CD8-positive, alpha-beta memory T cell (primary cell): ENCODE results near the gene CATSPERZ. TPM values are rescaled to one million over a fixed set of nuclear protein-coding genes. Genes with fewer than 3 reads are reported as not detected.

ENCODE experiments used
- CTCF ChIA-PET: fragments of 350-600 bp; sonication (Branson Sonifier 250); formaldehyde crosslinking; loops from one replicate; lab custom pipeline; 2021; ENCODE audit warnings: antibody characterized with exemption; lab: Charles Lee
- POLR2A ChIA-PET: fragments of 350-600 bp; sonication (Branson Sonifier 250); formaldehyde crosslinking; loops from one replicate; lab custom pipeline; 2021; ENCODE audit warnings: antibody characterized with exemption; lab: Charles Lee
- DNase-seq, 5 donors: peaks; one replicate each; pipeline versions ENCODE4 v3.0.0 to v3.0.0-alpha.2; 2020 to 2022; ENCODE audit warnings: mixed read lengths in 1 of 5
- H3K27ac ChIP-seq: one replicate; pipeline ENCODE4 v1.7.0; 2013; ENCODE audit warnings: low read depth, mild to moderate bottlenecking, low read length, moderate library complexity
- H3K27me3 ChIP-seq: 2 replicates; pipeline ENCODE4 v1.7.0; 2013; ENCODE audit warnings: low read length, mild to moderate bottlenecking; ENCODE audit not compliant: insufficient read depth, poor library complexity, severe bottlenecking
- H3K36me3 ChIP-seq: 2 replicates; pipeline ENCODE4 v1.7.0; 2013; ENCODE audit warnings: mild to moderate bottlenecking, low read length, moderate library complexity; ENCODE audit not compliant: insufficient read depth
- H3K4me1 ChIP-seq: 2 replicates; pipeline ENCODE4 v1.7.0; 2013; ENCODE audit warnings: mild to moderate bottlenecking, low read length, moderate library complexity; ENCODE audit not compliant: insufficient read depth
- H3K4me3 ChIP-seq: 2 replicates; pipeline ENCODE4 v1.7.0; 2013; ENCODE audit warnings: mild to moderate bottlenecking, low read length
- H3K9me3 ChIP-seq: 2 replicates; pipeline ENCODE4 v1.7.0; 2013; ENCODE audit warnings: mild to moderate bottlenecking, low read length
- H3K27ac Mint-ChIP-seq, 8 donors: one replicate each; pipeline ENCODE4 v1.8.0; 2020 to 2021; ENCODE audit warnings: mixed read lengths in 8 of 8, mild to moderate bottlenecking in 6 of 8, inconsistent platforms in 3 of 8, moderate library complexity in 3 of 8
- H3K27me3 Mint-ChIP-seq, 2 donors: one replicate each; pipeline ENCODE4 v1.8.0; 2020 to 2021; ENCODE audit warnings: mixed read lengths in 2 of 2, mild to moderate bottlenecking in 1 of 2, moderate library complexity in 1 of 2
- H3K36me3 Mint-ChIP-seq, 3 donors: one replicate each; pipeline ENCODE4 v1.8.0; 2020 to 2021; ENCODE audit warnings: mixed read lengths in 3 of 3, inconsistent platforms in 1 of 3, mild to moderate bottlenecking in 1 of 3
- H3K4me1 Mint-ChIP-seq, 3 donors: one replicate each; pipeline ENCODE4 v1.8.0; 2020 to 2021; ENCODE audit warnings: mixed read lengths in 3 of 3, inconsistent platforms in 1 of 3, mild to moderate bottlenecking in 1 of 3
- H3K4me3 Mint-ChIP-seq, 7 donors: one replicate each; pipeline ENCODE4 v1.8.0; 2020 to 2021; ENCODE audit warnings: mixed read lengths in 7 of 7, mild to moderate bottlenecking in 6 of 7, moderate library complexity in 4 of 7, inconsistent platforms in 2 of 7
- H3K9me3 Mint-ChIP-seq, 5 donors: one replicate each; pipeline ENCODE4 v1.8.0; 2020 to 2022; ENCODE audit warnings: mixed read lengths in 5 of 5, mild to moderate bottlenecking in 3 of 5, moderate library complexity in 2 of 5, inconsistent platforms in 1 of 5
- polyA plus RNA-seq: library from polyadenylated mRNA; unstranded; fragments of 300-500 nt; fragmentation: Illumina TruSeq; gene quantifications from one replicate; pipeline ENCODE4 v1.2.3, GENCODE V29; 2021
- total RNA-seq, 2 experiments: library from RNA; stranded (reverse); gene quantifications; one replicate each; pipeline ENCODE4 v1.2.3, GENCODE V29; 2021

Gene CATSPERZ
- total and polyA plus RNA-seq, 3 experiments from 2014 or later: not detected

GRCh38 chr11:64295760-64296159 lies 4.4 kb upstream of the CATSPERZ start:
- peaks cover 76% of the 10 kb centered on the region for H3K27me3 ChIP-seq
- no peak for DNase-seq
- Mint-ChIP-seq H3K4me3 (no peak overlapping the region), H3K27me3 (peaks cover 66 to 78% of the 10 kb centered on the region in 2 donors), H3K36me3 (no peaks in the 10 kb centered on the region), H3K9me3 (peaks cover 0 to 2% (median 0%) of the 10 kb centered on the region in 5 donors), H3K4me1 (peaks cover 12 to 29% (median 14%) of the 10 kb centered on the region in 3 donors), H3K27ac (no peak overlapping the region)
- no peak overlapping the region for H3K27ac ChIP-seq
- no peaks in the 10 kb centered on the region for H3K9me3 ChIP-seq
- no peak overlapping the region for H3K4me3 ChIP-seq
- H3K4me1 ChIP-seq: peaks cover 13% of the 10 kb centered on the region
- ChIA-PET POLR2A (interaction anchor here (0.6 kb wide), 1 partner anchor 10 kb away, joined by 7 read pairs; the partner anchor contains the start of gene GPR137), CTCF (interaction anchor here (1.9 kb wide), 1 partner anchor 91 kb away, joined by 8 read pairs; no protein-coding TSS in a partner anchor)
- no peaks in the 10 kb centered on the region for H3K36me3 ChIP-seq

- POLR2A ChIA-PET: no interaction called here
- CTCF ChIA-PET: interaction anchor here (1.9 kb wide), 1 partner anchor 91 kb away, joined by 8 read pairs; no protein-coding TSS in a partner anchor
- H3K27ac Mint-ChIP-seq: no peak overlapping the region
- H3K27me3 ChIP-seq: peaks cover 74% of the 10 kb centered on the region
- DNase-seq: no peak
- H3K36me3 Mint-ChIP-seq: no peaks in the 10 kb centered on the region
- no peak overlapping the region for H3K4me3 ChIP-seq
- H3K36me3 ChIP-seq: no peaks in the 10 kb centered on the region
- peaks cover 67 to 79% of the 10 kb centered on the region in 2 donors for H3K27me3 Mint-ChIP-seq
- peaks cover 15 to 31% (median 17%) of the 10 kb centered on the region in 3 donors for H3K4me1 Mint-ChIP-seq
- peaks cover 15% of the 10 kb centered on the region for H3K4me1 ChIP-seq
- no peaks in the 10 kb centered on the region for H3K9me3 ChIP-seq
- H3K9me3 Mint-ChIP-seq: no peaks in the 10 kb centered on the region
- H3K27ac ChIP-seq: no peak overlapping the region
- H3K4me3 Mint-ChIP-seq: no peak overlapping the region
Observed at GRCh38 chr11:64296236-64296635, 3.9 kb upstream of the CATSPERZ start.

- Mint-ChIP-seq H3K9me3 (no peaks in the 10 kb centered on the region), H3K4me3 (no peak overlapping the region), H3K27me3 (peaks cover 71 to 82% of the 10 kb centered on the region in 2 donors), H3K27ac (peak overlapping the region in 3 of 8 donors; percentile 5 to 70 (median 31)), H3K4me1 (peaks cover 15 to 35% (median 17%) of the 10 kb centered on the region in 3 donors), H3K36me3 (no peaks in the 10 kb centered on the region)
- no peak for DNase-seq
- Histone ChIP-seq H3K9me3 (no peaks in the 10 kb centered on the region), H3K36me3 (no peaks in the 10 kb centered on the region), H3K27me3 (peaks cover 80% of the 10 kb centered on the region), H3K27ac (no peak overlapping the region), H3K4me1 (peaks cover 15% of the 10 kb centered on the region), H3K4me3 (no peak overlapping the region)
- POLR2A ChIA-PET: no interaction called here
- CTCF ChIA-PET: interaction anchor here (0.9 to 2.9 kb wide), 3 partner anchors 25 to 92 kb away, joined by 3 to 12 read pairs (median 7); no protein-coding TSS in a partner anchor
Observed at GRCh38 chr11:64296830-64297698, 3.1 kb upstream of the CATSPERZ start.

GRCh38 chr11:64297699-64298358 lies 2.3 kb upstream of the CATSPERZ start:
- Mint-ChIP-seq H3K4me3 (peak overlapping the region in 1 of 7 donors; percentile 1), H3K9me3 (no peaks in the 10 kb centered on the region), H3K27ac (peak overlapping the region in 3 of 8 donors; percentile 5 to 70 (median 31)), H3K36me3 (no peaks in the 10 kb centered on the region), H3K27me3 (peaks cover 71 to 79% of the 10 kb centered on the region in 2 donors), H3K4me1 (peaks cover 15 to 32% (median 17%) of the 10 kb centered on the region in 3 donors)
- ChIA-PET POLR2A (no interaction called here), CTCF (interaction anchor here (0.9 to 2.9 kb wide), 4 partner anchors 26 to 93 kb away, joined by 3 to 12 read pairs (median 5); no protein-coding TSS in a partner anchor)
- Histone ChIP-seq H3K9me3 (no peaks in the 10 kb centered on the region), H3K4me1 (peaks cover 15% of the 10 kb centered on the region), H3K36me3 (no peaks in the 10 kb centered on the region), H3K4me3 (no peak overlapping the region), H3K27me3 (peaks cover 75% of the 10 kb centered on the region), H3K27ac (no peak overlapping the region)
- DNase-seq: no peak

- H3K9me3 Mint-ChIP-seq: no peaks in the 10 kb centered on the region
- Histone ChIP-seq H3K36me3 (no peaks in the 10 kb centered on the region), H3K4me3 (no peak overlapping the region), H3K27ac (no peak overlapping the region), H3K27me3 (peaks cover 64% of the 10 kb centered on the region), H3K4me1 (peaks cover 22% of the 10 kb centered on the region), H3K9me3 (no peaks in the 10 kb centered on the region)
- H3K36me3 Mint-ChIP-seq: no peaks in the 10 kb centered on the region
- peak in 1 of 5 donors; percentile 19 for DNase-seq
- H3K27me3 Mint-ChIP-seq: peaks cover 58 to 66% of the 10 kb centered on the region in 2 donors
- ChIA-PET CTCF (interaction anchor here (0.8 to 2.9 kb wide), 3 partner anchors 32 to 134 kb away, joined by 3 to 12 read pairs (median 5); no protein-coding TSS in a partner anchor), POLR2A (interaction anchor here (0.6 kb wide), 2 partner anchors 28 to 1570 kb away, joined by 3 read pairs; no protein-coding TSS in a partner anchor)
- peak overlapping the region in 6 of 8 donors; percentile 34 to 78 (median 38) for H3K27ac Mint-ChIP-seq
- peak overlapping the region; percentile 11 to 86 (median 77) for H3K4me3 Mint-ChIP-seq
- H3K4me1 Mint-ChIP-seq: peaks cover 18 to 36% (median 20%) of the 10 kb centered on the region in 3 donors
Observed at GRCh38 chr11:64298966-64299846, 952 bp upstream of the CATSPERZ start.

GRCh38 chr11:64303109-64304031 lies 3.2 kb downstream of the CATSPERZ start:
- Histone ChIP-seq H3K9me3 (no peaks in the 10 kb centered on the region), H3K4me1 (peaks cover 35% of the 10 kb centered on the region), H3K27ac (peak overlapping the region; percentile 89), H3K4me3 (no peak overlapping the region), H3K27me3 (peaks cover 33% of the 10 kb centered on the region), H3K36me3 (no peaks in the 10 kb centered on the region)
- ChIA-PET POLR2A (interaction anchor here (0.6 to 3.6 kb wide), 12 partner anchors 14 to 118 kb away, joined by 3 to 42 read pairs (median 14); partner anchors contain the start of genes BAD, FERMT3, FKBP2 and GPR137), CTCF (interaction anchor here (0.8 to 5.8 kb wide), 24 partner anchors 11 to 308 kb away, joined by 3 to 281 read pairs (median 6); partner anchors contain the start of genes BAD, CCDC88B, FERMT3 and FKBP2)
- H3K27ac Mint-ChIP-seq: peak overlapping the region in 5 of 8 donors; percentile 12 to 98 (median 97)
- H3K4me1 Mint-ChIP-seq: peaks cover 33 to 55% (median 34%) of the 10 kb centered on the region in 3 donors
- H3K9me3 Mint-ChIP-seq: no peaks in the 10 kb centered on the region
- H3K36me3 Mint-ChIP-seq: peaks cover 0 to 16% (median 0%) of the 10 kb centered on the region in 3 donors
- no peak for DNase-seq
- H3K4me3 Mint-ChIP-seq: peak overlapping the region in 3 of 7 donors; percentile 23 to 96 (median 95)
- peaks cover 25 to 28% of the 10 kb centered on the region in 2 donors for H3K27me3 Mint-ChIP-seq
